ENCODE measurements around the gene MUL1.

MUL1 gene

DNA sequence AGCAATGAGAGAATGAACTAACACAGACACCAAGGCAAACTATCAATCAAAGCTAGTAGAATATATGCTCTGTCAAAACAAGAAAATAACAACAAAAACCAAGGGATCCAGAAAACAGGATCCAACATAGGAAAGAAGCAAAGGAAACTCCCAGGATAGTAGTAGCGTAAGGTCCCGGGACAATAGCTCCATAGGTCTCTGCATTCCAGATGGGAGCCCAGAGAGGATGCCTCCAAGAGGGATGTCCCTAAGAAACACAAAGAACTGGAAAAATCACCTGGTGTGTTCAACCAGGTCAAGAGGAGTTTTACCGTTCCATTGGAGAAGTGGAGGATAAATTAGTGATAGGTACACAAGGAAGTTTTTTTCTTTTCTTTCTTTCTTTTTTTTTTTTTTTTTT lies 38.7 kb upstream of the MUL1 start:
- no peaks in the 10 kb centered on the region for H3F3A ChIP-seq (ENCODE audit: insufficient read depth)
- no peaks in the 10 kb centered on the region for H4K20me1 ChIP-seq (ENCODE audit: low read depth, low read length)
- no peaks in the 10 kb centered on the region for H3K9me3 ChIP-seq (ENCODE audit: insufficient read depth, low read length)
- no peaks in the 10 kb centered on the region for H3K9me2 ChIP-seq (replicated peaks; ENCODE audit: insufficient read depth, low read length)
- no peak overlapping the region for H3K27ac ChIP-seq (ENCODE audit: low read depth, low read length)
- TF ChIP-seq CTCF (IDR thresholded peaks at IDR 0.05; ENCODE audit: insufficient read depth, low read length, poor library complexity, severe bottlenecking), result no peak
- no peak for TF ChIP-seq EZH2phosphoT487 (conservative IDR thresholded peaks at IDR 0.05; ENCODE audit: low read length)
- H3K4me2 ChIP-seq (ENCODE audit: low read depth, low read length, poor library complexity, severe bottlenecking), result no peak overlapping the region
- no peak overlapping the region for H2AFZ ChIP-seq (ENCODE audit: low read depth, low read length, severe bottlenecking)
- H3K79me2 ChIP-seq (ENCODE audit: insufficient read depth, low read length), result no peaks in the 10 kb centered on the region
- no peak overlapping the region for H3K4me3 ChIP-seq (ENCODE audit: insufficient read depth, low read length, poor library complexity, severe bottlenecking)
- no peaks in the 10 kb centered on the region for H3K36me3 ChIP-seq (ENCODE audit: low read length)
- H3K27me3 ChIP-seq (ENCODE audit: low read length), result no peaks in the 10 kb centered on the region
- H3K9ac ChIP-seq (ENCODE audit: low read length), result no peak overlapping the region

DNA sequence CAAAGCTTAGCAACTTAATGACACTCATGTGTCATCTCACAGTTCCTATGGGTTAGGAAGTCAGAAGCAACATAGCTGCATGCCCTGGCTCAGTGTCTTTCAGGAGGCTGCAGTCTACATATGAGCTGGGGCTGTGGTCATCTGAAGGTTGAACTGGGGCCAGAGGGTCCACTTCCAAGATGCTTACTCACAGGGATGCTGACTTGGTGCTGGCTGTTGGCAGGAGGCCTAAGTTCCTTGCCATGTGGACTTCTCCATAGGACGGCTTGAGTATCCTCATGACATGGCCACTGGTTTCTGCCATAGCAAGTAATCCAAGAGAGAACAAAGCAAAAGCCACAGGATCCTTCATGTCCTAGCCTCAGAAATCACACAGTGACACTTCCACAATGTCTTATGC lies 32.3 kb upstream of the MUL1 start:
- Histone ChIP-seq H2AFZ (ENCODE audit: low read depth, low read length, severe bottlenecking) (no peak overlapping the region), H3K4me2 (ENCODE audit: low read depth, low read length, poor library complexity, severe bottlenecking) (no peak overlapping the region)

GRCh38 chr1:20538760-20539551 lies 31.0 kb upstream of the MUL1 start:
- Histone ChIP-seq H3K9me3 (ENCODE audit: insufficient read depth, low read length) (no peaks in the 10 kb centered on the region), H3K79me2 (ENCODE audit: insufficient read depth, low read length) (no peaks in the 10 kb centered on the region), H4K20me1 (ENCODE audit: low read depth, low read length) (no peaks in the 10 kb centered on the region), H3K4me3 (ENCODE audit: insufficient read depth, low read length, poor library complexity, severe bottlenecking) (no peak overlapping the region), H3K4me2 (ENCODE audit: low read depth, low read length, poor library complexity, severe bottlenecking) (no peak overlapping the region), H2AFZ (ENCODE audit: low read depth, low read length, severe bottlenecking) (no peak overlapping the region), H3F3A (ENCODE audit: insufficient read depth) (no peaks in the 10 kb centered on the region), H3K9me2 (replicated peaks; ENCODE audit: insufficient read depth, low read length) (no peaks in the 10 kb centered on the region), H3K27me3 (ENCODE audit: low read length) (no peaks in the 10 kb centered on the region), H3K27ac (ENCODE audit: low read depth, low read length) (no peak overlapping the region), H3K36me3 (ENCODE audit: low read length) (no peaks in the 10 kb centered on the region), H3K9ac (ENCODE audit: low read length) (no peak overlapping the region)
- no peak for TF ChIP-seq EZH2phosphoT487 (conservative IDR thresholded peaks at IDR 0.05; ENCODE audit: low read length)
- TF ChIP-seq CTCF (IDR thresholded peaks at IDR 0.05; ENCODE audit: insufficient read depth, low read length, poor library complexity, severe bottlenecking), result no peak

More for the DNA sequence above, 32.3 kb upstream of the MUL1 start:
- Histone ChIP-seq H3K9ac (ENCODE audit: low read length) (no peak overlapping the region), H4K20me1 (ENCODE audit: low read depth, low read length) (no peaks in the 10 kb centered on the region), H3K79me2 (ENCODE audit: insufficient read depth, low read length) (no peaks in the 10 kb centered on the region), H3K27ac (ENCODE audit: low read depth, low read length) (no peak overlapping the region), H3K36me3 (ENCODE audit: low read length) (no peaks in the 10 kb centered on the region), H3K9me2 (replicated peaks; ENCODE audit: insufficient read depth, low read length) (no peaks in the 10 kb centered on the region), H3K4me3 (ENCODE audit: insufficient read depth, low read length, poor library complexity, severe bottlenecking) (no peak overlapping the region), H3K9me3 (ENCODE audit: insufficient read depth, low read length) (no peaks in the 10 kb centered on the region), H3K27me3 (ENCODE audit: low read length) (no peaks in the 10 kb centered on the region), H3F3A (ENCODE audit: insufficient read depth) (no peaks in the 10 kb centered on the region)
- TF ChIP-seq CTCF (IDR thresholded peaks at IDR 0.05; ENCODE audit: insufficient read depth, low read length, poor library complexity, severe bottlenecking), result no peak
- TF ChIP-seq EZH2phosphoT487 (conservative IDR thresholded peaks at IDR 0.05; ENCODE audit: low read length), result no peak
